Spleen (tissue), 7 donors: ENCODE results near the gene CACNA1C.

Experiments
- POLR2A ChIP-seq, 3 donors: fragments of 450-650 bp; IDR thresholded peaks; one replicate each; pipeline ENCODE4 v1.5.1; 2017; ENCODE audit warnings: antibody characterized with exemption in 3 of 3, mild to moderate bottlenecking in 1 of 3
- POLR2AphosphoS5 ChIP-seq, 3 donors: sonication (generic); formaldehyde crosslinking; IDR thresholded peaks; one replicate each; pipeline ENCODE4 v1.5.1; 2017; ENCODE audit warnings: antibody characterized with exemption in 3 of 3
- TF ChIP-seq, protein P1 (sequence below), 11 experiments: fragments of 200-600 bp in 7 of 11; fragments of 450-650 bp in 4 of 11; sonication (generic) in 4 of 11; IDR thresholded peaks in 8 of 11; conservative IDR thresholded peaks in 3 of 11; 1 replicate in 7 of 11; 2 replicates in 4 of 11; pipeline versions ENCODE4 v1.4.0 to v1.8.0; 2016 to 2021; ENCODE audit warnings: antibody characterized with exemption in 11 of 11, inconsistent platforms in 4 of 11, mild to moderate bottlenecking in 1 of 11
- donor health status: DM: no; HTN: no; CAD: no; lungs with moderate emphysema.
- donor health status: DM: no; HTN: no; CAD: no.
- donor health status: DM: no; HTN: no; CAD: no.

DNA sequence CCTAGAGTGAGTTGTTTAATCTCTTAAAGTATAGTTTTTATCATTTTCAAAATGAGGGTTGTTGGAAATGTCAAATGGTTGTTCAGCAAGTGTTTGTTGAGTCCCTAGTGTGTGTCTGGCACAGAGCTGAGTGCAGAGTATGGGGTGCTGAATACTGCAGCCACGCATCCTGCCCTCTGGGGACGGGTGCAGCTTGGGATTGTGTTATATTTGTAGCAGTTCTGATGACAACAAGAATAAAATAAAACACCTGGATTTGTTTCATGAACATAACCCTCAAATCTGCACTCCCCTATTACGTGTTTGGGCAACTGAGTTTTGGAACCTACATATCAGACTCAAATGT, 127.9 kb downstream of the CACNA1C start:
- TF ChIP-seq, protein P1, sequence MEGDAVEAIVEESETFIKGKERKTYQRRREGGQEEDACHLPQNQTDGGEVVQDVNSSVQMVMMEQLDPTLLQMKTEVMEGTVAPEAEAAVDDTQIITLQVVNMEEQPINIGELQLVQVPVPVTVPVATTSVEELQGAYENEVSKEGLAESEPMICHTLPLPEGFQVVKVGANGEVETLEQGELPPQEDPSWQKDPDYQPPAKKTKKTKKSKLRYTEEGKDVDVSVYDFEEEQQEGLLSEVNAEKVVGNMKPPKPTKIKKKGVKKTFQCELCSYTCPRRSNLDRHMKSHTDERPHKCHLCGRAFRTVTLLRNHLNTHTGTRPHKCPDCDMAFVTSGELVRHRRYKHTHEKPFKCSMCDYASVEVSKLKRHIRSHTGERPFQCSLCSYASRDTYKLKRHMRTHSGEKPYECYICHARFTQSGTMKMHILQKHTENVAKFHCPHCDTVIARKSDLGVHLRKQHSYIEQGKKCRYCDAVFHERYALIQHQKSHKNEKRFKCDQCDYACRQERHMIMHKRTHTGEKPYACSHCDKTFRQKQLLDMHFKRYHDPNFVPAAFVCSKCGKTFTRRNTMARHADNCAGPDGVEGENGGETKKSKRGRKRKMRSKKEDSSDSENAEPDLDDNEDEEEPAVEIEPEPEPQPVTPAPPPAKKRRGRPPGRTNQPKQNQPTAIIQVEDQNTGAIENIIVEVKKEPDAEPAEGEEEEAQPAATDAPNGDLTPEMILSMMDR (IDR thresholded peaks at IDR 0.05 in 8 of 11, conservative IDR thresholded peaks at IDR 0.05 in 3 of 11), result no peak
- TF ChIP-seq POLR2A (IDR thresholded peaks at IDR 0.05), result no peak
- no peak for TF ChIP-seq POLR2AphosphoS5 (IDR thresholded peaks at IDR 0.05)
